SU-DHL-6 (cell line): ENCODE data around the gene DDIT3.

ENCODE experiments used
- H2AFZ ChIP-seq: fragments of 200-600 bp; sonication (generic); 2 replicates; pipeline ENCODE4 v1.6.1; 2014; ENCODE audit warnings: low read depth, mild to moderate bottlenecking, moderate library complexity, mixed read lengths, antibody characterized with exemption, low read length; ENCODE audit not compliant: severe bottlenecking
- H3F3A ChIP-seq: fragments of 200-600 bp; shearing (Covaris generic); 2 replicates; pipeline ENCODE4 v1.6.0; 2016; ENCODE audit warnings: antibody characterized with exemption, mild to moderate bottlenecking; ENCODE audit not compliant: insufficient read depth
- H3K27ac ChIP-seq: fragments of 200-600 bp; sonication (generic); 2 replicates; pipeline ENCODE4 v1.5.1; 2016; ENCODE audit warnings: low read depth, mild to moderate bottlenecking, low read length, moderate library complexity, mixed read lengths
- H3K27me3 ChIP-seq: fragments of 200-600 bp; sonication (generic), shearing (Covaris generic); 2 replicates; pipeline ENCODE4 v1.6.0; 2014; ENCODE audit warnings: mild to moderate bottlenecking, low read length
- H3K36me3 ChIP-seq: fragments of 200-600 bp; sonication (generic); 2 replicates; pipeline ENCODE4 v1.6.1; 2014; ENCODE audit warnings: mild to moderate bottlenecking, low read length, mixed read lengths
- H3K4me2 ChIP-seq: fragments of 300-600, 200-600 bp; shearing (Covaris generic), sonication (generic); 2 replicates; pipeline ENCODE4 v1.6.0; 2014; ENCODE audit warnings: low read length, low read depth, mild to moderate bottlenecking; ENCODE audit not compliant: poor library complexity, severe bottlenecking
- H3K4me3 ChIP-seq: fragments of 200-600 bp; sonication (generic); 2 replicates; pipeline ENCODE4 v1.5.1; 2014; ENCODE audit warnings: antibody characterized with exemption, low read length, mild to moderate bottlenecking, mixed read lengths; ENCODE audit not compliant: insufficient read depth, poor library complexity, severe bottlenecking
- H3K79me2 ChIP-seq: fragments of 200-600 bp; sonication (generic); 2 replicates; pipeline ENCODE4 v1.6.1; 2014; ENCODE audit warnings: mild to moderate bottlenecking, low read length, moderate library complexity; ENCODE audit not compliant: insufficient read depth
- H3K9ac ChIP-seq: fragments of 200-600 bp; sonication (generic); 2 replicates; pipeline ENCODE4 v1.7.0; 2014; ENCODE audit warnings: mild to moderate bottlenecking, low read length
- H3K9me2 ChIP-seq: fragments of 200-600 bp; sonication (generic); replicated peaks from 2 replicates; pipeline ENCODE4 v1.6.1; 2014; ENCODE audit warnings: low read length; ENCODE audit not compliant: insufficient read depth
- H3K9me3 ChIP-seq: fragments of 200-600 bp; sonication (generic); 2 replicates; pipeline ENCODE4 v1.6.1; 2014; ENCODE audit warnings: low read length, mixed read lengths; ENCODE audit not compliant: insufficient read depth
- H4K20me1 ChIP-seq: fragments of 200-600 bp; sonication (generic); 2 replicates; pipeline ENCODE4 v1.6.1; 2014; ENCODE audit warnings: low read depth, mild to moderate bottlenecking, antibody characterized with exemption, low read length, moderate library complexity, mixed read lengths
- EZH2phosphoT487 ChIP-seq: fragments of 200-600 bp; sonication (generic), shearing (Covaris generic); conservative IDR thresholded peaks from 2 replicates; pipeline ENCODE4 v1.6.1; 2018; ENCODE audit warnings: mild to moderate bottlenecking, antibody characterized with exemption, low read length, moderate library complexity, mixed read lengths
- TF ChIP-seq, protein P1 (sequence below): fragments of 200-600 bp; sonication (generic); IDR thresholded peaks from one replicate; pipeline ENCODE4 v1.5.1; 2017; ENCODE audit warnings: antibody characterized with exemption, mild to moderate bottlenecking, low read length, moderate library complexity; ENCODE audit not compliant: insufficient read depth, poor library complexity, severe bottlenecking

The DDIT3 gene

DNA sequence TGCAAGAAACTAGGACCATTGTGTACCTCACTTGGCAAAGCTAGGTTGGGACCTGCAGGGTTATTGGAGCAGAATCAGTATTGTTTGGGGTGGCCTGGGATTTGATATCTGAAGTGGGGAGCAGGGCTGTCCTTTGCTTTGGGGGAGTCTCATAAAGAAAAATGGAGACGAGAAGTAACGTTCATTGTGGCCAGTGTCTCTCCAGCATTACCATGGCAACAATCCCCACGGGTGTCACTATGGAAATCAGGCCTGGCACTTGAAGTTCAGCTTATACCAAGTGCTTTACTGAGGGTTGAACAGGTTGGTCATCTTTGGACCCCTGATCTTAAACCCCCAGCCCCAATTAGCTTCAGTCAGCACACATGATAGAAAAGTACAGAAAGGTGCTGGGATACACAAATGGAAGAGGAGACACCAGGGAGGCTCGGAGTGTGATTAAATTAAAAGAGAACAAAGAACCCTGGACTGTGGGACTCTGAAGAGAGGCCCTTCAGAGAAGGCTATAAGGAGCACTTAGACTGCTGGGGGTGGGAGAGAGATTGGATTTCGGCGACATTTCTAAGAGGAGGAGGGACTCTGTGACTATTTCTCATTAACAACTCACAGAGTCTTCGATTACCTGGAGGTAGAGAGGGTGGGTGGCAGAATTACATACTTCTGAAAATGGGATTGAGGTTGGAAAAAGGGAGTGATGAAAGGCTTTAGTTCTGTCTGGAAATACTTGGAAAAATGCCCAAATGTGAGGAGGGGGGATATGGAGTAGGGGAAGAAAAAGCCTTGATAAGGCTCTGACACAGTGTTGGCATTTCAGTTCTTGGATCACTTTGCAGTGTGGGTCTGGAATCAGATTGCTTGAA is 33.3 kb upstream of the DDIT3 start:
- Histone ChIP-seq H3K36me3 (no peaks in the 10 kb centered on the region), H3K9me2 (no peaks in the 10 kb centered on the region), H3F3A (no peaks in the 10 kb centered on the region), H3K27ac (no peak overlapping the region), H3K27me3 (no peaks in the 10 kb centered on the region), H3K9ac (no peak overlapping the region), H2AFZ (no peak overlapping the region), H3K79me2 (no peaks in the 10 kb centered on the region), H3K4me3 (no peak overlapping the region), H3K9me3 (no peaks in the 10 kb centered on the region), H3K4me2 (no peak overlapping the region), H4K20me1 (no peaks in the 10 kb centered on the region)
- TF ChIP-seq, protein P1, sequence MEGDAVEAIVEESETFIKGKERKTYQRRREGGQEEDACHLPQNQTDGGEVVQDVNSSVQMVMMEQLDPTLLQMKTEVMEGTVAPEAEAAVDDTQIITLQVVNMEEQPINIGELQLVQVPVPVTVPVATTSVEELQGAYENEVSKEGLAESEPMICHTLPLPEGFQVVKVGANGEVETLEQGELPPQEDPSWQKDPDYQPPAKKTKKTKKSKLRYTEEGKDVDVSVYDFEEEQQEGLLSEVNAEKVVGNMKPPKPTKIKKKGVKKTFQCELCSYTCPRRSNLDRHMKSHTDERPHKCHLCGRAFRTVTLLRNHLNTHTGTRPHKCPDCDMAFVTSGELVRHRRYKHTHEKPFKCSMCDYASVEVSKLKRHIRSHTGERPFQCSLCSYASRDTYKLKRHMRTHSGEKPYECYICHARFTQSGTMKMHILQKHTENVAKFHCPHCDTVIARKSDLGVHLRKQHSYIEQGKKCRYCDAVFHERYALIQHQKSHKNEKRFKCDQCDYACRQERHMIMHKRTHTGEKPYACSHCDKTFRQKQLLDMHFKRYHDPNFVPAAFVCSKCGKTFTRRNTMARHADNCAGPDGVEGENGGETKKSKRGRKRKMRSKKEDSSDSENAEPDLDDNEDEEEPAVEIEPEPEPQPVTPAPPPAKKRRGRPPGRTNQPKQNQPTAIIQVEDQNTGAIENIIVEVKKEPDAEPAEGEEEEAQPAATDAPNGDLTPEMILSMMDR = no peak
- no peak for TF ChIP-seq EZH2phosphoT487

DNA sequence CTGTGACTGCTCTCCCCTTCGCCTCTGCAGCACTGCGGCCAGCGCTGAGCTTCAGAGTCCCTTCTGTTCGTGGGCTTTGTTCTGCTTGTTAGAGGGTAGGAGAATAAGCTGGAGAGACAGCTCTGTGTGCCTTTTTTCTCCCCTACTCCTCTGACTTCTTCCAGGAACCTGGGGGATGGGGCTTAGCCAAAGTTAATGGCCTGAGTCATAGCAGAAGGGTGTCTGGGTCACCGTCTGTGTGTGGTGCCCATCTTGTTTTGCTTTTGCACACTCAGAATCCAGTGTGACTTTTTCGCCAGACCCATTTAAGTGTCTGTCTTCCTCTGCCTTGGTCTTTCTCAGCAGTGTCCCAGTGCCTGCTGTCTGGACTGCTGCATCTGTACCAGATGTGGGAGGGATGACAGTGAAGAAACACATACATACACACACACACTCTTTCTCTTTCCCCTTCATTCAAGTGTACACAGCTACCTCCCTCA is 32.6 kb upstream of the DDIT3 start:
- H3K9me3 ChIP-seq = no peaks in the 10 kb centered on the region
- no peak overlapping the region for H3K9ac ChIP-seq
- H3K27me3 ChIP-seq = no peaks in the 10 kb centered on the region
- no peaks in the 10 kb centered on the region for H3K36me3 ChIP-seq
- no peak overlapping the region for H3K27ac ChIP-seq
- no peaks in the 10 kb centered on the region for H3K9me2 ChIP-seq
- H3K4me2 ChIP-seq = no peak overlapping the region
- H3K79me2 ChIP-seq = no peaks in the 10 kb centered on the region
- no peak for TF ChIP-seq EZH2phosphoT487
- TF ChIP-seq, protein P1 = no peak
- H4K20me1 ChIP-seq = no peaks in the 10 kb centered on the region
- H2AFZ ChIP-seq = no peak overlapping the region
- no peak overlapping the region for H3K4me3 ChIP-seq
- no peaks in the 10 kb centered on the region for H3F3A ChIP-seq

DNA sequence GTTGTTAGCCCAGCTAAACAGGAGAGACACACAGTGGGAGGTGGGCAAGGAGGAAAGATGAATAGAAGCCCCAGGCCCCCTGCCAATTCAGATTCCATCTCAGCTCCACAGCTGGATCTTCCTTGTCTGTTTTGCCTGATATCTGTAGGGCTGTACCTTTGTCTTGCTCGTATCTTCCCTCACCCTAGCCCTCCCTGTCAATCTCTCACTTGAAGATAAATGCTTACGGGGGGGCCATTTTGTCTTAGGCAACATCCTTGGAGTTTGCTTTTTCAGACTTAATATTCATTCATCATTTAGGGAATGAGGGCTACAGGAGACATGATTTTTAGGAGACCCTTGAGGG is 32.0 kb upstream of the DDIT3 start:
- H3F3A ChIP-seq = no peaks in the 10 kb centered on the region
- H3K9me2 ChIP-seq = no peaks in the 10 kb centered on the region

More for the DNA sequence above, 32.0 kb upstream of the DDIT3 start:
- Histone ChIP-seq H3K27me3 (no peaks in the 10 kb centered on the region), H3K9ac (no peak overlapping the region), H3K27ac (no peak overlapping the region), H3K4me3 (no peak overlapping the region), H3K4me2 (no peak overlapping the region), H2AFZ (no peak overlapping the region), H3K79me2 (no peaks in the 10 kb centered on the region), H3K36me3 (no peaks in the 10 kb centered on the region), H4K20me1 (no peaks in the 10 kb centered on the region), H3K9me3 (no peaks in the 10 kb centered on the region)
- no peak for TF ChIP-seq EZH2phosphoT487
- TF ChIP-seq, protein P1 = no peak
